Smooth muscle cell (in vitro differentiated cells): Measurements from ENCODE around the gene UTP20. TPM values are rescaled to one million over a fixed set of nuclear protein-coding genes. Genes with fewer than 3 reads are reported as not detected.

Experiments used
- DNase-seq: peaks from one replicate; lab custom pipeline; 2025; ENCODE audit not compliant: unreplicated experiment; lab: John Stamatoyannopoulos, UW
- H2AFZ ChIP-seq: fragments of 200-600 bp; sonication (generic); 2 replicates; pipeline ENCODE4 v1.6.0; 2016; ENCODE audit warnings: antibody characterized with exemption, low read depth, mild to moderate bottlenecking
- H3F3A ChIP-seq: fragments of 200-600 bp; sonication (generic); 2 replicates; pipeline ENCODE4 v1.6.0; 2017; ENCODE audit warnings: antibody characterized with exemption, low read depth
- H3K27ac ChIP-seq: fragments of 200-600 bp; sonication (generic); 2 replicates; pipeline ENCODE4 v1.5.1; 2016; ENCODE audit warnings: low read depth, mild to moderate bottlenecking
- H3K27me3 ChIP-seq: fragments of 200-600 bp; sonication (generic); 2 replicates; pipeline ENCODE4 v1.6.1; 2016; ENCODE audit warnings: low read depth, mild to moderate bottlenecking
- H3K36me3 ChIP-seq: fragments of 200-600 bp; sonication (generic); 2 replicates; pipeline ENCODE4 v1.5.1; 2016; ENCODE audit warnings: low read depth
- H3K4me1 ChIP-seq: fragments of 200-600 bp; sonication (generic); 2 replicates; pipeline ENCODE4 v1.5.1; 2016; ENCODE audit warnings: low read depth
- H3K4me2 ChIP-seq: fragments of 200-600 bp; sonication (generic); 2 replicates; pipeline ENCODE4 v1.6.0; 2016; ENCODE audit warnings: mild to moderate bottlenecking
- H3K4me3 ChIP-seq: fragments of 200-600 bp; sonication (generic); 2 replicates; pipeline ENCODE4 v1.5.1; 2016; ENCODE audit warnings: mild to moderate bottlenecking
- H3K79me2 ChIP-seq: fragments of 200-600 bp; sonication (generic); 2 replicates; pipeline ENCODE4 v1.6.0; 2016; ENCODE audit warnings: low read depth, mild to moderate bottlenecking
- H3K9ac ChIP-seq: fragments of 200-600 bp; sonication (generic); 2 replicates; pipeline ENCODE4 v1.6.0; 2016; ENCODE audit warnings: low read depth
- H3K9me3 ChIP-seq: fragments of 200-600 bp; sonication (generic); replicated peaks from 2 replicates; pipeline ENCODE4 v1.5.1; 2016; ENCODE audit warnings: low read depth
- H4K20me1 ChIP-seq: fragments of 200-600 bp; sonication (generic); 2 replicates; pipeline ENCODE4 v1.6.0; 2016; ENCODE audit warnings: low read depth
- WGBS: methylation state at CpG from one replicate; pipeline ENCODE4 v1.1.7; 2016; ENCODE audit warnings: low lambda C conversion rate; 5-methylcytosine and 5-hydroxymethylcytosine counted together
- polyA plus RNA-seq: library from polyadenylated mRNA; unstranded; fragments of >200 nt; fragmentation: Nextera tagmentation; extraction: Ambion mirVana; gene quantifications from 2 replicates; pipeline ENCODE4 v1.2.1, GENCODE V29; 2016
- total RNA-seq: library from RNA; depleted of rRNA; stranded (reverse); fragments of >200 nt; gene quantifications from 2 replicates; pipeline ENCODE4 v1.2.3, GENCODE V29; 2014
- TF ChIP-seq, protein P1 (sequence below): fragments of 200-600 bp; sonication (generic); IDR thresholded peaks from 2 replicates; pipeline ENCODE4 v1.5.1; 2017; ENCODE audit warnings: borderline replicate concordance, mild to moderate bottlenecking, antibody characterized with exemption; ENCODE audit not compliant: insufficient read depth, poor library complexity, severe bottlenecking

UTP20 gene
- total and polyA plus RNA-seq, 2 experiments from 2014 or later: 1.7 to 11.9 TPM

DNA sequence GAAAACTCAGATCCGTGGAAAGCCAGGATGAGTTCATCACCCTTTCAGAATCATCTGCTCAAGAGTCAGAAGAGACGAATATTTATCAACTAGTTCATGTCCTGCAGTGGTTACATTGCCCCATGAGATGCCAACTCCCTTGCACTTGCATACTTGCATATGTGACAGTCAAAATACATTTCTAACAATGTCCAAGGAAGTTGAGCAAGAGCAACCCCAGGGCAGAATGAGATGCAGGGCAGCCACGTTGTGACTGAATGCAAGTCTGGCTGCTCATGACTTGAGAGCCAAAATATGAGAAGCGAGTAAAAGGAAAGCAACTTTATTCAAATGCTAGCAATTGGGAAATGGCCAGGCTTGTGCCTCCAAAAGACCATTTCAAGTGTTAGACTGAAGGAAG is 23.6 kb upstream of the UTP20 start:
- no peak for DNase-seq
- H3K9ac ChIP-seq: no peak overlapping the region
- H3F3A ChIP-seq: no peaks in the 10 kb centered on the region
- H3K4me2 ChIP-seq: no peak overlapping the region
- no peaks in the 10 kb centered on the region for H3K9me3 ChIP-seq
- H3K4me3 ChIP-seq: no peak overlapping the region
- no peaks in the 10 kb centered on the region for H3K79me2 ChIP-seq
- H3K27ac ChIP-seq: no peak overlapping the region
- H4K20me1 ChIP-seq: no peaks in the 10 kb centered on the region
- no peaks in the 10 kb centered on the region for H3K27me3 ChIP-seq
- TF ChIP-seq, protein P1, sequence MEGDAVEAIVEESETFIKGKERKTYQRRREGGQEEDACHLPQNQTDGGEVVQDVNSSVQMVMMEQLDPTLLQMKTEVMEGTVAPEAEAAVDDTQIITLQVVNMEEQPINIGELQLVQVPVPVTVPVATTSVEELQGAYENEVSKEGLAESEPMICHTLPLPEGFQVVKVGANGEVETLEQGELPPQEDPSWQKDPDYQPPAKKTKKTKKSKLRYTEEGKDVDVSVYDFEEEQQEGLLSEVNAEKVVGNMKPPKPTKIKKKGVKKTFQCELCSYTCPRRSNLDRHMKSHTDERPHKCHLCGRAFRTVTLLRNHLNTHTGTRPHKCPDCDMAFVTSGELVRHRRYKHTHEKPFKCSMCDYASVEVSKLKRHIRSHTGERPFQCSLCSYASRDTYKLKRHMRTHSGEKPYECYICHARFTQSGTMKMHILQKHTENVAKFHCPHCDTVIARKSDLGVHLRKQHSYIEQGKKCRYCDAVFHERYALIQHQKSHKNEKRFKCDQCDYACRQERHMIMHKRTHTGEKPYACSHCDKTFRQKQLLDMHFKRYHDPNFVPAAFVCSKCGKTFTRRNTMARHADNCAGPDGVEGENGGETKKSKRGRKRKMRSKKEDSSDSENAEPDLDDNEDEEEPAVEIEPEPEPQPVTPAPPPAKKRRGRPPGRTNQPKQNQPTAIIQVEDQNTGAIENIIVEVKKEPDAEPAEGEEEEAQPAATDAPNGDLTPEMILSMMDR: no peak
- 69% methylated on average over 4 of the region's 4 CpGs for WGBS
- no peaks in the 10 kb centered on the region for H3K4me1 ChIP-seq
- no peak overlapping the region for H2AFZ ChIP-seq
- no peaks in the 10 kb centered on the region for H3K36me3 ChIP-seq

DNA sequence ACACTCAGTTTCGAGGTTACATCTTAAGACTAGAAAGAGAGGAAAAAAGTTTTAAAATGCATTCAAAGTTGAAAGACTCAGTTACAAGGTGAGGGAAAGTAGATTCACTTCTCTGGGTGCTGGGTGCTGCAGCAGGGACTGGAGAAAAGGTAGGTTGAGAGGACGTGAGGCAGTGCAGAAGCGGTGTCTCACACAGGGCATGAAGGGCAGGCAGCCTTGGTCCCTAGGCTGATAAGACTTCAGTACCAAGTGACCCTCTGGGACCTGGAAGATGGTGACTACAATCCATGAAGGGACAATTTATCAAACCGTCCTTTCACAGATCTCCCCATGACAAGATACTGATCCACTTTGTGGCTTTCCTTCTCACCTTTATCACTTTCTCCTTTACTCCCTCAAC is 22.5 kb upstream of the UTP20 start:
- Histone ChIP-seq H3F3A (no peaks in the 10 kb centered on the region), H3K4me2 (no peak overlapping the region), H4K20me1 (no peaks in the 10 kb centered on the region), H3K9me3 (no peaks in the 10 kb centered on the region), H3K4me3 (no peak overlapping the region), H2AFZ (no peak overlapping the region), H3K9ac (no peak overlapping the region), H3K27ac (no peak overlapping the region), H3K4me1 (no peaks in the 10 kb centered on the region), H3K27me3 (no peaks in the 10 kb centered on the region), H3K36me3 (no peaks in the 10 kb centered on the region), H3K79me2 (no peaks in the 10 kb centered on the region)
- DNase-seq: no peak
- 80% methylated on average over 4 of the region's 4 CpGs for WGBS
- TF ChIP-seq, protein P1: no peak

DNA sequence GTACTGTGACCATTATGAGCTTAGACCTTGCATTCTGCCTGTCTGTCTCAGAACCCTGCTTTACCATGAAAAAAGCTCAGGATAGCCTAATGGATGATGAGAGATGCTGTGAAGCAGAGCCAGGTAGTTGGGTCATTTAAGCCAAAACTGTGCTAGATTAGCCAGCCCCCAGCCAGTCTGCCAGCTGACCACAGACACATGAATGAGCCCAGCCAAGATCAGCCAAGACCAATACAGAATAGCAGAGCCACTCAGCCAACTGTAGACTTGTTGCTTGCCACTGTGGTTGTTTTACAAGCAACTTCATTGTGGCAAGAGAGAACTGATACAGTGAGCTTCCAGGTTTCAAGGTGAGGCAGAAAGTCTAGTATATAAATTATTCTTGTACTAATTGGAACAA is 12.8 kb upstream of the UTP20 start:
- TF ChIP-seq, protein P1: no peak
- Histone ChIP-seq H3K9me3 (no peaks in the 10 kb centered on the region), H3K27ac (no peak overlapping the region)

DNA sequence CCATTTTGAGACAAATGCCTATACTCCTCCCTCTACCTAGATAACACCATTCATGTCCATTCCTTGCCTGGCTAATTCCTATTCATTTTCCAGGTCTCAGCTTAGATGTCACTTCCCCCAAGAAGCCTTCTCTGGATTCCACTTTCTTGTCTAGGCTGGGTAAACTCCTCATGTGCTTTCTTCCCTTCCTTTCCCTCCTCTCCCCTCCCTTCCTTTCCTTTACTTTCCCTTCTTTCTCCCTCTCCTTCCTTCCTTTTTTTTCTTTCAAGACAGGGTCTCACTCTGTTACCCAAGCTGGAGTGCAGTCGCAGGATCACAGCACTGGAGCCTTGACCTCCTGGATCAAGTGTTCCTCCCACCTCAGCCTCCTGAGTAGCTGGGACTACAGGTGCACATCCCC is 3.5 kb upstream of the UTP20 start:
- H4K20me1 ChIP-seq: no peaks in the 10 kb centered on the region
- TF ChIP-seq, protein P1: no peak
- H3K9me3 ChIP-seq: no peaks in the 10 kb centered on the region
- no peak overlapping the region for H3K4me3 ChIP-seq
- peaks cover 14% of the 10 kb centered on the region for H3K79me2 ChIP-seq
- peaks cover 6% of the 10 kb centered on the region for H3K4me1 ChIP-seq
- H3K27ac ChIP-seq: no peak overlapping the region
- H3F3A ChIP-seq: no peaks in the 10 kb centered on the region
- H3K27me3 ChIP-seq: peaks cover 14% of the 10 kb centered on the region
- no peaks in the 10 kb centered on the region for H3K36me3 ChIP-seq
- DNase-seq: no peak
- H3K9ac ChIP-seq: no peak overlapping the region
- H2AFZ ChIP-seq: no peak overlapping the region
- WGBS: 100% methylated on average over 1 of the region's 1 CpG
- H3K4me2 ChIP-seq: no peak overlapping the region

More for the DNA sequence above, 12.8 kb upstream of the UTP20 start:
- no peak overlapping the region for H3K4me3 ChIP-seq
- peaks cover 15% of the 10 kb centered on the region for H3K27me3 ChIP-seq
- H4K20me1 ChIP-seq: no peaks in the 10 kb centered on the region
- no peak overlapping the region for H2AFZ ChIP-seq
- no peak overlapping the region for H3K4me2 ChIP-seq
- no peaks in the 10 kb centered on the region for H3K79me2 ChIP-seq
- H3K9ac ChIP-seq: no peak overlapping the region
- H3F3A ChIP-seq: no peaks in the 10 kb centered on the region
- no peaks in the 10 kb centered on the region for H3K36me3 ChIP-seq
- DNase-seq: no peak
- H3K4me1 ChIP-seq: no peaks in the 10 kb centered on the region
